GM23338 (cell line): Measurements from ENCODE around the gene HTT.

Experiments used
- CREB1 ChIP-seq: fragments of 250-450 bp; sonication (Bioruptor Pico); IDR thresholded peaks from 2 replicates; pipeline ENCODE4 v1.5.0; 2020; ENCODE audit warnings: low read depth, mild to moderate bottlenecking, moderate library complexity
- CTCF ChIP-seq, 2 experiments: fragments of 200-600 bp in 1 of 2; sonication (generic) in 1 of 2; conservative IDR thresholded peaks; 2 replicates each; pipeline versions ENCODE4 v1.5.1 to v1.6.1; 2016 to 2017; ENCODE audit warnings: antibody characterized with exemption in 2 of 2, low read depth in 2 of 2, mild to moderate bottlenecking in 2 of 2, moderate library complexity in 1 of 2
- ETS1 ChIP-seq: IDR thresholded peaks from 2 replicates; pipeline ENCODE4 v1.6.1; 2016; ENCODE audit warnings: antibody characterized with exemption
- EZH2 ChIP-seq: fragments of 200-600 bp; sonication (generic); IDR thresholded peaks from one replicate; pipeline ENCODE4 v1.8.0; 2017; ENCODE audit warnings: antibody characterized with exemption, mild to moderate bottlenecking, low read depth; ENCODE audit not compliant: unreplicated experiment
- EZH2phosphoT487 ChIP-seq: fragments of 200-600 bp; sonication (generic); IDR thresholded peaks from one replicate; pipeline ENCODE4 v1.8.1; 2018; ENCODE audit warnings: antibody characterized with exemption; ENCODE audit not compliant: unreplicated experiment
- JUNB ChIP-seq: IDR thresholded peaks from one replicate; pipeline ENCODE4 v1.6.1; 2016; ENCODE audit warnings: antibody characterized with exemption; ENCODE audit not compliant: unreplicated experiment
- POLR2AphosphoS5 ChIP-seq: IDR thresholded peaks from 2 replicates; pipeline ENCODE4 v1.6.1; 2016; ENCODE audit warnings: antibody characterized with exemption, low read depth
- REST ChIP-seq: IDR thresholded peaks from one replicate; pipeline ENCODE4 v1.6.1; 2018; ENCODE audit warnings: antibody characterized with exemption; ENCODE audit not compliant: unreplicated experiment
- STAT1 ChIP-seq: IDR thresholded peaks from one replicate; pipeline ENCODE4 v1.6.1; 2016; ENCODE audit warnings: antibody characterized with exemption; ENCODE audit not compliant: unreplicated experiment
- ZNF331 ChIP-seq: fragments of 250-450 bp; sonication (Bioruptor Pico); IDR thresholded peaks from 2 replicates; pipeline ENCODE4 v1.5.0; 2020; ENCODE audit warnings: low read depth, mild to moderate bottlenecking, moderate library complexity

GRCh38 chr4:3134201-3134600 is 59.7 kb downstream of the HTT start:
- TF ChIP-seq CTCF (conservative IDR thresholded peaks at IDR 0.05; ENCODE audit: low read depth in 2 of 2) (no peak), REST (no peak), CREB1 (no peak), EZH2 (no peak), POLR2AphosphoS5 (no peak), STAT1 (no peak), ZNF331 (no peak), ETS1 (no peak), JUNB (no peak), EZH2phosphoT487 (no peak)
